HG02798 (cell line): ENCODE results near the gene VCP.

Experiments
- ATAC-seq: cut with Tn5 transposase; IDR thresholded peaks from one replicate; pipeline ENCODE4 v1.9.1; 2021; ENCODE audit warnings: mild to moderate bottlenecking; ENCODE audit not compliant: unreplicated experiment, poor library complexity

Gene VCP

GRCh38 chr9:35070823-35071813 lies 1.3 kb downstream of the VCP start:
- ATAC-seq = no peak

GRCh38 chr9:35069020-35069419 lies 3.4 kb downstream of the VCP start:
- no peak for ATAC-seq

GRCh38 chr9:35067056-35067455 lies 5.4 kb downstream of the VCP start:
- no peak for ATAC-seq

- ATAC-seq = no peak
These were observed 11.7 kb downstream of the VCP start for GRCh38 chr9:35060548-35061207.

GRCh38 chr9:35059438-35059837 lies 13.0 kb downstream of the VCP start:
- ATAC-seq = no peak

GRCh38 chr9:35057271-35057620 lies 15.2 kb downstream of the VCP start:
- ATAC-seq = no peak

- ATAC-seq = no peak
These were observed 15.7 kb downstream of the VCP start for GRCh38 chr9:35056571-35057270.

- ATAC-seq = no peak
These were observed 17.4 kb downstream of the VCP start for GRCh38 chr9:35054871-35055644.

GRCh38 chr9:35054185-35054835 lies 18.1 kb downstream of the VCP start:
- ATAC-seq = no peak

GRCh38 chr9:35051069-35051967 lies 21.1 kb downstream of the VCP start:
- no peak for ATAC-seq

GRCh38 chr9:35048511-35048910 lies 23.9 kb downstream of the VCP start:
- ATAC-seq = no peak

GRCh38 chr9:35044071-35044470 lies 28.4 kb downstream of the VCP start:
- ATAC-seq = no peak

- no peak for ATAC-seq
These were observed 29.4 kb downstream of the VCP start for GRCh38 chr9:35042891-35043545.

GRCh38 chr9:35042081-35042604 lies 30.3 kb downstream of the VCP start:
- no peak for ATAC-seq

- ATAC-seq = no peak
These were observed 36.3 kb downstream of the VCP start for GRCh38 chr9:35035851-35036701.

GRCh38 chr9:35033101-35033500 lies 39.3 kb downstream of the VCP start:
- ATAC-seq = no peak

- ATAC-seq = no peak
These were observed 42.6 kb downstream of the VCP start for GRCh38 chr9:35029852-35030251.
